Uterus (tissue), 4 donors: ENCODE measurements around the gene ADAMTSL2. TPM values are rescaled to one million over a fixed set of nuclear protein-coding genes. Genes with fewer than 3 reads are reported as not detected.

ENCODE experiments used
- DNase-seq, 2 donors: peaks; one replicate each; pipeline ENCODE4 v3.0.0-alpha.2; 2019 to 2020
- H3K27ac ChIP-seq, 2 donors: fragments of 200-600 bp; sonication (generic); 1 replicate in 1 of 2; 2 replicates in 1 of 2; pipeline ENCODE4 v1.5.1; 2016 to 2018
- H3K27me3 ChIP-seq, 2 donors: fragments of 200-600 bp; sonication (generic); one replicate each; pipeline ENCODE4 v1.5.1; 2018 to 2019; ENCODE audit warnings: control low read depth in 1 of 2
- H3K36me3 ChIP-seq, 2 donors: fragments of 200-600 bp; sonication (generic); one replicate each; pipeline ENCODE4 v1.5.1; 2019; ENCODE audit warnings: control low read depth in 1 of 2
- H3K4me1 ChIP-seq, 2 donors: fragments of 200-600 bp; sonication (generic); one replicate each; pipeline ENCODE4 v1.5.1; 2018 to 2019; ENCODE audit warnings: control low read depth in 1 of 2
- H3K4me3 ChIP-seq, 2 donors: fragments of 200-600 bp; sonication (generic); 1 replicate in 1 of 2; 2 replicates in 1 of 2; pipeline ENCODE4 v1.5.1; 2018 to 2019; ENCODE audit warnings: mild to moderate bottlenecking in 1 of 2
- H3K9me3 ChIP-seq, 2 donors: fragments of 200-600 bp; sonication (generic); one replicate each; pipeline ENCODE4 v1.5.1; 2019; ENCODE audit warnings: control low read depth in 1 of 2
- CTCF ChIP-seq, 4 experiments: fragments of 200-600 bp in 2 of 4; fragments of 450-650 bp in 2 of 4; sonication (generic) in 2 of 4; IDR thresholded peaks; one replicate each; pipeline ENCODE4 v1.5.1; 2016 to 2019; ENCODE audit warnings: antibody characterized with exemption in 4 of 4, mild to moderate bottlenecking in 2 of 4, moderate library complexity in 1 of 4
- POLR2A ChIP-seq, 2 donors: fragments of 450-650 bp; IDR thresholded peaks; one replicate each; pipeline ENCODE4 v1.6.1; 2016; ENCODE audit warnings: antibody characterized with exemption in 2 of 2, mild to moderate bottlenecking in 1 of 2, moderate library complexity in 1 of 2
- intact Hi-C: fragments of 100-400 bp; cut with DNase I; formaldehyde crosslinking; loops from one replicate; pipeline ENCODE4 v1.15.1; 2023; ENCODE audit warnings: low total_unique reads
- total RNA-seq, 4 donors: library from RNA; depleted of rRNA in 3 of 4; stranded (reverse); fragments of >200 nt in 3 of 4; gene quantifications; one replicate each; pipeline versions ENCODE4 v1.1.0 to v1.2.4, GENCODE V29; 2014 to 2023
- donor health status: DM: yes; HTN: yes; CAD: no.

ADAMTSL2 gene
- 1 to 10 TPM in 2 of 4 donors, under 1 TPM in 1, not detected in 1; 0.26 to 3.0 (median 2.4) TPM for total RNA-seq

DNA sequence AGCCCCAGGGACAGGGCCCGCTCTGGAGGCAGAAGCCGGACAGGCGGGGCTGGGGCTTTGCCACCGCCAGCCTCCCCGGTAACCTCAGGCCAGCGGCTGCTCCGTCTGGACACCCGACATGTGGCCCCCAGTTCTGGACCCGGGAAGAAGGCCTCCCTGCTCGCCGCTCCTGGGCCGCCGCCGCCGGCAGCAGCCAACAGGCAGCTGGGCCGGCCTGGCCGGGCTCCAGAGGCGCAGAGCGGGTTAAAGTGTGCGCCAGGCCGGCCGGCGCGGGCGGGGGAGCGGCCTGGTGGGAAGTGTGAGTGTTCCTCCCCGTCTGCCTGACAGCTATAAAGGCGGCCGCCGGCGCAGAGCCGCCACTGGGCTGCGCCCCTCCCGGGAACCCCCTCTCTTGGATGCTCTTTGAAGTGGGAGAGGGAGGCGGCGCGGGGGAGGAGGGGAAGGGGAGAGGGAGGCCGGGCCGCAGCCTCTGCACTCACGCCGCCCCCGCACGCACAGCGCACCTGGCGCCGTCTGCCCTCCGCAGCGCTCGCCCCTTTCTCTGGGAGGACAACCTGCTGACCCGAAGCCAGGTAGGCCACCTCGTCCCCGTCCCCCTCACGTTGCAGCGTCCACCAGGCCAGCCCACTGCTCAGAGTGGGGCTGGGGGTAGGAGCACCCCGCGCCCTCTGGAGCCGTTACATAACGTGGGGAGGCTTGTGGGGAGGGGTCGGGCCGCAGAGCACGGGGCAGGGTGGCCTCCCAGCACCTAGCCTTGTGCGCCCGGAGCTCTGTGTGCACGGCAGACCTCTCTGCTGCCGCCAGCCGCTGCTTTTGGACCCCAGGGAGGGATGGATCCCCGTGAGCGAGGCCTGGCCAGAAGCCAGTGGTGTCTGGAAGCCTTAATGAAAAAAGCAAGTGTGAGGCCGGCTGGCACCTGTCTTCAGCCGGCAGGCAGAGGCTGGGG is at the start of gene ADAMTSL2:
Gene ADAMTSL2 (plus strand): TSS at position 359 of the 946 bp plus-strand sequence. CDS start 2,009 bp downstream, outside the sequence.
- DNase-seq: peak; percentile 68 to 83
- peak within 1 kb of the TSS; percentile 5 to 37 for H3K4me3 ChIP-seq
- H3K27me3 ChIP-seq: no peaks in the 10 kb centered on the region
- TF ChIP-seq CTCF (IDR thresholded peaks at IDR 0.05) (no peak), POLR2A (IDR thresholded peaks at IDR 0.05) (no peak)
- intact Hi-C loops: no loop called here
- H3K9me3 ChIP-seq: no peaks in the 10 kb centered on the region
- H3K4me1 ChIP-seq: peaks cover 0 to 18% of the 10 kb centered on the region in 2 donors
- H3K36me3 ChIP-seq: no peaks in the 10 kb centered on the region
- peak within 1 kb of the TSS in 1 of 2 donors; percentile 9 for H3K27ac ChIP-seq

DNA sequence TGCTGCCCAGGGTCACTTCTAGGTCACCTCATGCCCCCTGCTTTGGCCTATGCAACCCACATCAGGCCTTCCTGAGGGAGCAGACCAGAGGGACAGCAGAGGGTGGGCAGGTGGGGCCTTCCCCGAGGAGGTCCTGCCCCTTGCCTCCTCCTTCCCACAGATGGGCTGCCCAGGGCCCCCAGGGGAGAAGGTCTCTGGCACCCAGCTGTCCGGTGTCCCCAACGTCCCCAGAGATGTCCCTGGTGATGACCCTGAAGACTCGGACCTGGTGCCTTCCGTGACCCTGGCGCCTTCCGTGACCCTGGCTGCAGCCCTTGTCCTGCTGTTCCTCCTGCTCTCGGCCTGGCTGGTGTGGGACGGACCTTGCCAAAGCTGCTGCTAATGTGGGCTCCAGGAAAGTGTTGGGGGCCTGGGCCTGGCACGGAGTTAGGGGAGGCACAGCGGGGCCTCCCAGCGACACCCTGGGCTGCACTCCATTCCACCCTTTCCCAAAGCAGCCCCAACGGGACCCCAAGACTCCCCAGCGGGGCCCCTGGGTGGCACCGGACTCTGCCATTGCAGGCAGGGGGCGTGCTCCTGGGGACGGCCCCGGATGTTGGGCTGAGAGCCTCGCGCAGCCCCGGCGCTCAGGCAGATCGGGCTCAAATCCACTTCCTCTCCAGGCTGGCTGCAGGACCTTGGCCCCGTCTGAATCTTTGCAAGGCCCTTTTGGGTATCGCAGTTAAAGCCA is 48.8 kb upstream of the ADAMTSL2 start:
- intact Hi-C loops: loop anchor here (5.0 kb wide), 2 partner anchors 78 to 298 kb away; no protein-coding TSS in a partner anchor
- no peaks in the 10 kb centered on the region for H3K27me3 ChIP-seq
- no peak overlapping the region for H3K4me3 ChIP-seq
- no peaks in the 10 kb centered on the region for H3K4me1 ChIP-seq
- DNase-seq: no peak
- no peaks in the 10 kb centered on the region for H3K36me3 ChIP-seq
- no peak overlapping the region for H3K27ac ChIP-seq
- H3K9me3 ChIP-seq: no peaks in the 10 kb centered on the region
- TF ChIP-seq CTCF (IDR thresholded peaks at IDR 0.05): no peak
- no peak for TF ChIP-seq POLR2A (IDR thresholded peaks at IDR 0.05)

- TF ChIP-seq CTCF (IDR thresholded peaks at IDR 0.05) (no peak), POLR2A (IDR thresholded peaks at IDR 0.05) (no peak)
- Histone ChIP-seq H3K4me1 (no peaks in the 10 kb centered on the region), H3K9me3 (no peaks in the 10 kb centered on the region), H3K36me3 (no peaks in the 10 kb centered on the region), H3K27me3 (no peaks in the 10 kb centered on the region), H3K4me3 (no peak overlapping the region), H3K27ac (no peak overlapping the region)
- no peak for DNase-seq
- intact Hi-C loops: loop anchor here (5.0 kb wide), 2 partner anchors 80 to 300 kb away; no protein-coding TSS in a partner anchor
Measured at GRCh38 chr9:133487331-133487725, 47.2 kb upstream of the ADAMTSL2 start.

GRCh38 chr9:133488686-133489252 is 45.7 kb upstream of the ADAMTSL2 start:
- Histone ChIP-seq H3K36me3 (no peaks in the 10 kb centered on the region), H3K27me3 (no peaks in the 10 kb centered on the region), H3K4me3 (no peak overlapping the region), H3K4me1 (no peaks in the 10 kb centered on the region), H3K9me3 (no peaks in the 10 kb centered on the region), H3K27ac (no peak overlapping the region)
- no peak for DNase-seq
- TF ChIP-seq CTCF (IDR thresholded peaks at IDR 0.05) (no peak), POLR2A (IDR thresholded peaks at IDR 0.05) (no peak)
- intact Hi-C loops: loop anchor here (5.0 kb wide), 2 partner anchors 81 to 301 kb away; no protein-coding TSS in a partner anchor
